Measurements from ENCODE around the gene FAR2.

The FAR2 gene

DNA sequence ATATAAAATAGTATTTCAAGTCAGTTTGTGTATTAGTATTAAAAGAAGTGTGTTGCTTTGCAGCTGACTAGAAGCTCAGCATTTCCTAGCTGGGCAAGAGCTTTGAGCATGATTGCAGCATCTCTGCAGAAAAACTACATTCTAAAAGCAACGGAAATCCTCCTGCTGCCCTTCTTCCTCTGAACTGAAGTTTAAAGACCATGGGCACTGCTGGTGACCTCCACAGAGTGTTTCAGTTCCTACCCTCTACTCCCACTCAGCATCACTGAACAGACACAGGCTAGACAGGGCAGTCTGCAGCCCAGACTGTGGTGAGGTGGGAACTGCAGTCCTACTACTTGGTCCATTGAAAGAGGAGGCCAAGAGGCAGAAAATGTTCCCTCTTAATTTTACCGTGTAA, 59.0 kb downstream of the FAR2 start:
- no peak for DNase-seq

DNA sequence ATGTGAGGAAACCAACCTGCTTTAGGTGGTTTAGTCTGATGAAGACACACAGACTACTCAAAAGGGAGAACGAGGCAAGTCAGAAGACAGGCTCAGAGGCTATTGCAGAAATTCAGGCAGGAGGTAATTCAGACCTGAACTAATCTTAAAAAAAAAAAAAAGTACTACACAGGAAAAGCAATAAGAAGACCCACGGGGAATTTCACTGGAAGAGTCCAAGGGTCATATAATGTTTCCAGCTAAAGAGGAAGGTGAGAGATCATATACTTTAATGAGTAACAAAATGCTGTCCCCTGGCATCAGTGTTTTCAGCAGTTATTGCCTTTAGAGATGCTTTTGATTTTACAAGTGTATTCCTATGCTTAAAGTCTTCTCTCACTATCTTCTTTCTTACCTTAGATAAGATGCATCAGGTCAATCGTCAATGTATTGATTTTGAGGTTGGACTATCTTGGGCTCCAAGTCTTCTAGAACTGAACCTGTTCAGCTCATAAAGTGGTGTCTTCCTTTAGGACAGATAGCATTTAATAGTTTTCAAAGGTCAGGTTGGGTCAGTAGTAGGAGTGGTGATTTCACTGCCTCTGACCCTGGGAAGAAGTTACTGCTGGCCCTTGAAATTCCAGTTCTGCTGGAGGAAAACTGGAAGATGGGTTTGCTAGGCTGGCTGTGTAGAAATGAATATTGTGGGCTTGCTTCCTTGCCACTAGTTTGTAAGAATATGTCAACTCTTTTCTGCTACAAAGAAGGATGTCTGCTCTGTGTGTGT, 60.0 kb downstream of the FAR2 start:
- DNase-seq: no peak

GRCh38 chr12:29211696-29212095, 62.6 kb downstream of the FAR2 start:
- no peak for DNase-seq

DNA sequence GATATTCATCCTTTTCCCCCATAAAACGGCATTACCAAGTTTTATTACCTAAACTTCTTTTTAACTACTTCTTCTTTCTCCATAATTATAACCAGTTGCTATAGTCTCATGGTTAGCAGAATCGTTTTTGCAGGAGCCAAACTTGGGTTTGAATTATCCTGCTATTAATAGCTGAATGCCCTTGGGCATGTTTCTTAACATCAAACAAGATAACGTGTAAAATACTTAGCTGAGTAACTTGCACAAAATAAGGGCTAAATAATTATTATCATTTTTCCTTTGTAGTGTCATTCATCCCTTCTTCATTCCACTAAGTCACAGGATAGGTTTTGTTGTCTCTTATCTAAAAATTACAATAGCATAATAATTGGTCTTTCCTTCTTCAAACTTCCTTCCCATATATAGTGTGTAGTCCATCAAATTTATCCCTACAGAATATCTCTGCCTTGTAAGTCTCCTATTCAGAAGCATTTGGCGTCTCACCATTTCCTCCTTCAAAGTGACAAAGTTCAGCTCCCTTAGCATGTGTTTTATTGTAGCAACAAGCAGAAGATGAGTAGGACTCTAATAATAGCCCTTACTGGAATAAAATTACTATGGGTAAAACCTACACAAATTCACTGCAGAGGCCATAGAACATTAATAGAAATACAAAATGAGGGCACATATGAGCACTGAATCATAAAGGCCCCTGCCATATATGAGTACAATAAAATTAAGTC, 63.8 kb downstream of the FAR2 start:
- no peak for DNase-seq

- no peak for DNase-seq
Measured at GRCh38 chr12:29216266-29216665, 67.2 kb downstream of the FAR2 start.

- no peak for DNase-seq
Measured at GRCh38 chr12:29216797-29217575, 67.9 kb downstream of the FAR2 start.

- DNase-seq: no peak
Measured at GRCh38 chr12:29220632-29221336, 71.7 kb downstream of the FAR2 start.

GRCh38 chr12:29222200-29222599, 73.1 kb downstream of the FAR2 start:
- no peak for DNase-seq

GRCh38 chr12:29223426-29223825, 74.3 kb downstream of the FAR2 start:
- no peak for DNase-seq

DNA sequence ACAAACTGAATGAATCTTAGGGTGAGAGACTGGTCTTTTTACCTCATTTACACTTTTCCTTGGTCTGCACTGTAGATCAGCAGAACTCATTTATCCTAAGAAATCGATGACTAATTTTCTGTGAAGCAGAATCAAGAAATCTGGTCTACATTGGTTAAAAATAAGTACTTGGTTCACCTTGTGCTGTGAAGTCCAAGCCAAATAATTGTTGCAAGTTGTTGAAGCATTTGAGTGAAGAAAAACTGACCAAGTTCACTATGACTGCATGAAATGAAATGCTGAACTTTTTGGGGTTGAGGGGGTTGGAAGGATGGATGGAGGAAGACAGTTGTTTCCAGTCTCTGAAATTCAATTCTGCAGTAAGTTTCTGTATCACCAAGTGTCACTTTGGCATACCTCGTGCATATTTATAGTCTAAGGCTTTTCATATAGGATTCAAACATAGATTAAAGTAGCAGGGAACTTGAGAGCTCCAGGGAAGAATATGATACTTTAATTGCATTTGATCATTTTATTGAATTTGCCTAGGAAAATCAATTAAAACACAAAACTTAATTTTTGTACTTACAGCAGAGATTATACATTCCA, 75.0 kb downstream of the FAR2 start:
- no peak for DNase-seq

DNA sequence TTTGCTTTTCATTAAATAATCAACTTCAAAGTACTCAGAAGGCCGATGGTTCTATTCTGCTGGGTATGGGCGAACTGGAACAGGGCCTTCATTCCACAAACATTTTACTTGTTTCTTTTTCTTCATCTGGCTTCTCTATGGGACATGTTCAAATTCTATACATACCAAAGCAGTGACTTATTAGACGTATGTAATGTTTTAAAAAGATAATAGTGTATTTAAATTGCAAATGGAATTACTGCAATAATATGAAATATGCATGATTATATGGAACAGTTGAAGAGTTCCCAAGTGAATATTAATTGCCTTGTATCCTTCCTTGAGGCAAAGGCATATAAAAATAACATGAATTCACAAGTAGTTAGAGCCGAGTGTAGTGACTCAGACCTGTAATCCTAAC, 75.5 kb downstream of the FAR2 start:
- DNase-seq: no peak

GRCh38 chr12:29225834-29226233, 76.8 kb downstream of the FAR2 start:
- DNase-seq: no peak

DNA sequence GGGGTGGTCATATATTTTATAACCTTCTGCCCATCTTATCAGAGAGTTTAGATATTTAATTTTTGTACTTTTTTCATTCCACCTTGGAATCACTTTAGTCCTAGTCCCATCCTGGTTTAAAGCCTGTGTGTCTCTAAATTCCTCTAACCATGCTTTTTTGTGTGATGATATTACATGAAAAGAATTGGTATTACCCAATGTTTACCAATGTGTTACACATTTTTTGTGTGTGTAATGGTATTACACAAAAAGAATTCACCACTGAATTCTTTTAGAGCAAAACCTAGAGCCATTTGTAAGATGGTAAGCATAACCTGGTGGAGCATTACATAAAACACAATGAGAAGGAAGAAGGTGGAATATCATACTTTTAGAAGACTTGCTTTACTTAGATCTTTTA, 77.5 kb downstream of the FAR2 start:
- no peak for DNase-seq

- DNase-seq: no peak
Measured at GRCh38 chr12:29228474-29229157, 79.5 kb downstream of the FAR2 start.

- no peak for DNase-seq
Measured at GRCh38 chr12:29229158-29229505, 80.1 kb downstream of the FAR2 start.

DNA sequence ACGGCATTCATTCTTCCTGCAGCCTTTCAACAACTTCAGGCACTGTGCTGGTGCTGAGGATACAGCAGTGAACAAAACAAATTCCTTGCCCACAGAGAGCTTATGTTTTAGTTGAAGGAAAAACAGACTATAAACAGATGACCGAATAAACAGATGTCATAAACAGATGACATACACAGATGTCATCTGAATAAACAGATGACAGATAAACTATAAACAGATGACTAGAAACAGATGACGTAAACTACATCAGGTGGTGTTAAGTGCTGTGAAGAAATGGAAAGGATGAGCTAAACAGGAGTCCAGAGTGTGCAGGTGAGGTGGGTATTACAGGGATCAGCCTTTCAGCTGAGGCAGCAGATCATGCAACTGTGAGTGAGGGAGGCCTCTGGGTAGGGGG, 80.9 kb downstream of the FAR2 start:
- DNase-seq: no peak

GRCh38 chr12:29230800-29231560, 81.9 kb downstream of the FAR2 start:
- no peak for DNase-seq

DNA sequence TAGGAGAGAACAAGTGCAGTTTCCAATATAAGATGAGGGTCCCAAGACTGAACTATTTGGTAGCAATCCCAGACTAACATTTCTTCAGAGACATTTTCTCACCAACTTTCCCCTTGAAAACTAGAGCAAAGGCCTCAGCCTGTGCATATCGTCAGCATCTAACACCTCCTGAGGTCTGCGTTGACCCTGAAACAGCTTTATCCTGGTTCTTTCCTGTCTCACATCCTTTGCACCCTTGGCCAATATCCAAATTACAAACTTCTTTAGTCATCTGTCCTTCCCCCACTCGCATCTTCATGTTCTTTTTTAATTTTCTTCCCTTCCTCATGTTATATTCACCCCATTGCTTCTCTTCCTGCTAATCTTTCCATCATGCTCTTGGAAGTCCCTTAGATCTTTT, 83.0 kb downstream of the FAR2 start:
- DNase-seq: no peak

- DNase-seq: no peak
Measured at GRCh38 chr12:29234552-29234951, 85.5 kb downstream of the FAR2 start.

DNA sequence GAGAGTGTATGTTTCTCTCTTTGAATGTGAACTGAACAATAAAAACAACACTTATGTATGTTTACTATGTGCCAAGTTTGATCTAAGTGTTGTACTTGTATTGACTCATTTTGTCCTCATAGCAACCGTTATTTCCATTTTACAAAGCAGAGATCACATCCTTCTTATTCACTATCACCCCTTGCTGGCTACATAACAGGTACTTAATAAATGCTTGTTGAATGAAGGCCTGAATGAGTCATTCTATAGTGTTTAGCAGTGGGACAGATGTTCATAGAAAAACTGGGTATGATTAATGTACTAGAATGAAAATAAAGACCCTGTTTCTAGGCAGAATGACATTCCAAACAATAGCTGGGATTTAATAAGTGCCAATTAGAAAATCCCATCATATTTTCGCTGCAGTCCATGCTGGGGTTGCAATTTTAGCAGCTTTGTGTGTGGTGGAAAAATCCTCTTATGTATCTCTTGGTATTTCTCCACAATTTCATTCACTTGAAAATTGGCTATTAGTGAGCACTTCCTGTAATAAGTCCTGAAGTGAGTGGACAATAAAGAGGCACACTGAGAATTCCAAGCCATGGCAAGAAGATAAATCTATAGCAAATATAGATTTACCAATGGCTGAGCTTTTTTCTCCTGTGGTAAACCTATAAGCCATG, 86.0 kb downstream of the FAR2 start:
- DNase-seq: no peak

DNA sequence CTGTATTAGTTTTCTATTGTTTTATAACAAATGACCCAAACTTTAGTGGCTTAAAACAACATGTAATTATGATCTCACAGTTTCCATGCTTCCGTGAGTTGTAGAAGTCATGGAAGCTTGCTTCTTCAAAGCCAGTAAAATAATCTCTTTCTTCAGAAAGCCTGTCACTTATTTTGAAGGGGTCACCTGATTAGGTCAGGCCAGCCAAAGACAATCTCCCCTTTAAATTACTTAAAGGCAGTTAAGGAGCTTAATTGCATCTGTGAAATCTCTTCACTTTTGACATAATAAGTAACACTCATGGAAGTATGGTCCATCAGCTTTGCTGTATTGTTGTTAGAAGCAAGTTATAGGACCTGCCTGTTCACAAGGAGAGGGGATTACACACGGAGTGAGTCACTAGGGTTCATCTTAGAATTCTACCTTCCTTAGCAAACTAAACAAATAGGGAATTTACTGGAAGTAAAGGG, 89.8 kb downstream of the FAR2 start:
- no peak for DNase-seq

Measured in NCI-H1048 (cell line).